Loucy (cell line): ENCODE results near the gene MPRIP.

Source experiments
- H2AFZ ChIP-seq: fragments of 200-600 bp; sonication (generic); 2 replicates; pipeline ENCODE4 v1.6.0; 2016; ENCODE audit warnings: antibody characterized with exemption, mild to moderate bottlenecking, low read length, moderate library complexity
- H3F3A ChIP-seq: fragments of 200-600 bp; 2 replicates; pipeline ENCODE4 v1.6.0; 2016; ENCODE audit warnings: antibody characterized with exemption, low read depth, mild to moderate bottlenecking
- H3K27me3 ChIP-seq: fragments of 200-600 bp; sonication (generic); 2 replicates; pipeline ENCODE4 v1.6.1; 2014; ENCODE audit warnings: low read length, mild to moderate bottlenecking; ENCODE audit not compliant: insufficient read depth, poor library complexity, severe bottlenecking
- H3K36me3 ChIP-seq: fragments of 200-600 bp; sonication (generic); 2 replicates; pipeline ENCODE4 v1.6.1; 2016; ENCODE audit warnings: low read length; ENCODE audit not compliant: insufficient read depth
- H3K4me1 ChIP-seq: fragments of 200-600 bp; sonication (generic); 2 replicates; pipeline ENCODE4 v1.5.1; 2014; ENCODE audit warnings: low read length, mild to moderate bottlenecking; ENCODE audit not compliant: insufficient read depth, poor library complexity, severe bottlenecking
- H3K4me2 ChIP-seq: fragments of 200-600 bp; sonication (generic); 2 replicates; pipeline ENCODE4 v1.6.0; 2014; ENCODE audit warnings: antibody characterized with exemption, low read length, low read depth, mild to moderate bottlenecking; ENCODE audit not compliant: poor library complexity, severe bottlenecking
- H3K4me3 ChIP-seq: fragments of 200-600 bp; sonication (generic); 2 replicates; pipeline ENCODE4 v1.5.1; 2014; ENCODE audit warnings: low read length, mild to moderate bottlenecking, mixed read lengths; ENCODE audit not compliant: poor library complexity, severe bottlenecking
- H3K79me2 ChIP-seq: fragments of 200-600 bp; sonication (generic); 2 replicates; pipeline ENCODE4 v1.6.1; 2014; ENCODE audit warnings: low read length; ENCODE audit not compliant: insufficient read depth
- H3K9ac ChIP-seq: fragments of 200-600 bp; sonication (generic); 2 replicates; pipeline ENCODE4 v1.6.0; 2014; ENCODE audit warnings: mild to moderate bottlenecking, low read depth, low read length, moderate library complexity; ENCODE audit not compliant: poor library complexity, severe bottlenecking
- H3K9me2 ChIP-seq: fragments of 200-600 bp; sonication (generic); replicated peaks from 2 replicates; pipeline ENCODE4 v1.6.1; 2016; ENCODE audit warnings: low read depth, low read length, mixed read lengths
- H3K9me3 ChIP-seq: fragments of 200-600 bp; sonication (generic); 2 replicates; pipeline ENCODE4 v1.6.1; 2014; ENCODE audit warnings: mild to moderate bottlenecking, antibody characterized with exemption, low read length, low read depth; ENCODE audit not compliant: insufficient read depth
- H4K20me1 ChIP-seq: fragments of 200-600 bp; sonication (generic); 2 replicates; pipeline ENCODE4 v1.6.0; 2014; ENCODE audit warnings: antibody characterized with exemption, low read length, mild to moderate bottlenecking; ENCODE audit not compliant: insufficient read depth, poor library complexity, severe bottlenecking
- EZH2phosphoT487 ChIP-seq: fragments of 200-600 bp; IDR thresholded peaks from 2 replicates; pipeline ENCODE4 v1.6.1; 2018; ENCODE audit warnings: antibody characterized with exemption, mild to moderate bottlenecking, moderate library complexity, borderline replicate concordance
- TF ChIP-seq, protein P1 (sequence below): fragments of 200-600 bp; sonication (generic); conservative IDR thresholded peaks from 2 replicates; pipeline ENCODE4 v1.5.1; 2014; ENCODE audit warnings: mild to moderate bottlenecking, antibody characterized with exemption, low read length

The MPRIP gene

DNA sequence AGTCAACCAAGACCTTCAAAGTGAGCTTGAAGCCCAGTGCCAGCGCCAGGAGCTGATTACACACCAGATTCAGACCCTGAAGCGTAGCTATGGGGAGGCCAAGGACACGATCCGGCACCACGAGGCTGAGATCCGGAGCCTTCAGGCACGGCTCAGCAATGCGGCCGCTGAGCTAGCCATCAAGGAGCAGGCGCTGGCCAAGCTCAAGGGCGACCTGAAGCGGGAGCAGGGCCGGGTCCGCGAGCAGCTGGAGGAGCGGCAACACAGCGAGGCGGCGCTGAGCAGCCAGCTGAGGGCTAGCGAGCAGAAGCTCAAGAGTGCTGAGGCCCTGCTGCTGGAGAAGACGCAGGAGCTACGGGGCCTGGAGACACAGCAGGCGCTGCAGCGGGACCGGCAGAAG, 121.9 kb downstream of the MPRIP start:
- no peak for TF ChIP-seq EZH2phosphoT487
- TF ChIP-seq, protein P1, sequence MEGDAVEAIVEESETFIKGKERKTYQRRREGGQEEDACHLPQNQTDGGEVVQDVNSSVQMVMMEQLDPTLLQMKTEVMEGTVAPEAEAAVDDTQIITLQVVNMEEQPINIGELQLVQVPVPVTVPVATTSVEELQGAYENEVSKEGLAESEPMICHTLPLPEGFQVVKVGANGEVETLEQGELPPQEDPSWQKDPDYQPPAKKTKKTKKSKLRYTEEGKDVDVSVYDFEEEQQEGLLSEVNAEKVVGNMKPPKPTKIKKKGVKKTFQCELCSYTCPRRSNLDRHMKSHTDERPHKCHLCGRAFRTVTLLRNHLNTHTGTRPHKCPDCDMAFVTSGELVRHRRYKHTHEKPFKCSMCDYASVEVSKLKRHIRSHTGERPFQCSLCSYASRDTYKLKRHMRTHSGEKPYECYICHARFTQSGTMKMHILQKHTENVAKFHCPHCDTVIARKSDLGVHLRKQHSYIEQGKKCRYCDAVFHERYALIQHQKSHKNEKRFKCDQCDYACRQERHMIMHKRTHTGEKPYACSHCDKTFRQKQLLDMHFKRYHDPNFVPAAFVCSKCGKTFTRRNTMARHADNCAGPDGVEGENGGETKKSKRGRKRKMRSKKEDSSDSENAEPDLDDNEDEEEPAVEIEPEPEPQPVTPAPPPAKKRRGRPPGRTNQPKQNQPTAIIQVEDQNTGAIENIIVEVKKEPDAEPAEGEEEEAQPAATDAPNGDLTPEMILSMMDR: no peak
- Histone ChIP-seq H3K4me2 (no peak overlapping the region), H3F3A (no peaks in the 10 kb centered on the region), H3K27me3 (no peaks in the 10 kb centered on the region), H4K20me1 (no peaks in the 10 kb centered on the region), H3K79me2 (no peaks in the 10 kb centered on the region), H3K9ac (no peak overlapping the region), H2AFZ (no peak overlapping the region), H3K9me3 (no peaks in the 10 kb centered on the region), H3K4me3 (no peak overlapping the region), H3K4me1 (no peaks in the 10 kb centered on the region), H3K36me3 (peaks cover 82% of the 10 kb centered on the region; the same call in 1 of the 2 replicates), H3K9me2 (no peaks in the 10 kb centered on the region)

DNA sequence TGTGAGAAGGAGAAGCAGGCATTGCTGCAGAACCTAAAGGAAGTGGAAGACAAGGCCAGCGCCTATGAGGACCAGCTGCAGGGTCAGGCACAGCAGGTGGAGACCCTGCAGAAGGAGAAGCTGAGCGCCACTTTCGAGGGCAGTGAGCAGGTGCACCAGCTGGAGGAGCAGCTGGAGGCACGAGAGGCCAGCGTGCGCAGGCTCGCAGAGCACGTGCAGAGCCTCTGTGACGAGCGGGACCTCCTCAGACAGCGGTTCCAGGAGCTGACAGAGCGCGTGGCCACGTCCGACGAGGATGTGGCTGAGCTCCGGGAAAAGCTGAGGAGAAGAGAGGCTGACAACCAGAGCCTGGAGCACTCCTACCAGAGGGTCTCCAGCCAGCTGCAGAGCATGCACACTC, 122.4 kb downstream of the MPRIP start:
- TF ChIP-seq EZH2phosphoT487: no peak
- TF ChIP-seq, protein P1: no peak

DNA sequence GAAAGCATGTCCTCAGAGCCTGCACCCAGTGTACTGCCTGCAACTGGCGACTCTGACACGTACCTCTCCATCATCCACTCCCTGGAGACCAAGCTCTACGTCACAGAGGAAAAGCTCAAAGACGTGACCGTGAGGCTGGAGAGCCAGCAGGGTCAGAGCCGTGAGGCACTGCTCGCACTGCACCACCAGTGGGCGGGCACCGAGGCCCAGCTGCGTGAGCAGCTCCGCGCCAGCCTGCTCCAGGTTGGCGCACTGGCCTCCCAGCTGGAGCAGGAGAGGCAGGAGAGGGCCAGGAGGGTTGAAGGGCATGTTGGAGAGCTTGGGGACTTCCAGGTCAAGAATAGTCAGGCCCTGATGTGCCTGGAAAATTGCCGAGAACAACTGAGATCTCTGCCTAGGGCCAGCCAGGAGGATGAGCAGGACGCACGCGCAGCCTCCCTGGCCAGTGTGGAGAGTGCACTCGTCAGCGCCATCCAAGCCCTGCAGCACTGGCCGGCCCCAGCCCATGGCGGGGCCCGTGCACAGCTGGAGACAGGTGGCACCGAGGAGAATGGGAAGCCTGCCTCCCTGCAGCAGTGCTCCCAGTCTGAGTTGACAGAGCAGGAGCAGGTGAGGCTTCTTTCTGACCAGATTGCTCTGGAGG, 123.5 kb downstream of the MPRIP start:
- Histone ChIP-seq H3K27me3 (no peaks in the 10 kb centered on the region), H3K4me2 (no peak overlapping the region), H3K9me3 (no peaks in the 10 kb centered on the region), H3K4me3 (no peak overlapping the region), H3K9me2 (no peaks in the 10 kb centered on the region), H2AFZ (no peak overlapping the region), H3K36me3 (peaks cover 67% of the 10 kb centered on the region; the same call in 1 of the 2 replicates), H3K4me1 (no peaks in the 10 kb centered on the region), H3K9ac (no peak overlapping the region), H4K20me1 (no peaks in the 10 kb centered on the region), H3K79me2 (no peaks in the 10 kb centered on the region), H3F3A (no peaks in the 10 kb centered on the region)
- TF ChIP-seq EZH2phosphoT487: no peak
- TF ChIP-seq, protein P1: no peak

More for the DNA sequence above, 122.4 kb downstream of the MPRIP start:
- no peaks in the 10 kb centered on the region for H3K4me1 ChIP-seq
- H4K20me1 ChIP-seq: no peaks in the 10 kb centered on the region
- H3K4me3 ChIP-seq: no peak overlapping the region
- no peaks in the 10 kb centered on the region for H3K27me3 ChIP-seq
- H3K79me2 ChIP-seq: no peaks in the 10 kb centered on the region
- H3K9ac ChIP-seq: no peak overlapping the region
- no peaks in the 10 kb centered on the region for H3K9me3 ChIP-seq
- H3K36me3 ChIP-seq: peaks cover 77% of the 10 kb centered on the region; the same call in 1 of the 2 replicates
- no peak overlapping the region for H2AFZ ChIP-seq
- no peak overlapping the region for H3K4me2 ChIP-seq
- H3F3A ChIP-seq: no peaks in the 10 kb centered on the region
- H3K9me2 ChIP-seq: no peaks in the 10 kb centered on the region
